Lung microvascular endothelial cell (primary cell): Measurements from ENCODE around the gene ALKBH4. TPM values are rescaled to one million over a fixed set of nuclear protein-coding genes. Genes with fewer than 3 reads are reported as not detected.

Experiments
- total RNA-seq: library from RNA; depleted of rRNA; stranded (reverse); fragments of >200 nt; gene quantifications from 2 replicates; pipeline ENCODE4 v1.2.1, GENCODE V29; 2014

ALKBH4 gene
- total RNA-seq, 1 donor from 2014 or later = 10.5 TPM

Other genes with a start within 250 kb of the ALKBH4 start
- gene SH2B2, start 178.0 kb downstream of the ALKBH4 start, total RNA-seq = 0.44 and 0.60 TPM in 2 replicates
- gene SPDYE6, start 108.4 kb downstream of the ALKBH4 start, total RNA-seq = not detected in 2 replicates
- gene PRKRIP1, start 68.5 kb downstream of the ALKBH4 start, total RNA-seq = 8.1 and 10.3 TPM in 2 replicates
- gene ORAI2, start 31.3 kb downstream of the ALKBH4 start, total RNA-seq = 45.3 and 57.7 TPM in 2 replicates
- gene LRWD1, start 121 bp upstream of the ALKBH4 start, total RNA-seq = 13.5 and 17.7 TPM in 2 replicates
- gene POLR2J, start 14.1 kb upstream of the ALKBH4 start, total RNA-seq = 26.8 and 32.5 TPM in 2 replicates
- 1.4 and 1.7 TPM in 2 replicates for gene RASA4B, start 52.9 kb upstream of the ALKBH4 start, total RNA-seq
- 0.22 and 2.6 TPM in 2 replicates for gene UPK3BL2, start 78.8 kb upstream of the ALKBH4 start, total RNA-seq
- not detected in 2 replicates for gene SPDYE2, start 86.4 kb upstream of the ALKBH4 start, total RNA-seq
- gene POLR2J3, start 107.7 kb upstream of the ALKBH4 start, total RNA-seq = 13.3 and 26.8 TPM in 2 replicates
- 3.1 and 3.8 TPM in 2 replicates for gene RASA4, start 151.9 kb upstream of the ALKBH4 start, total RNA-seq
- gene UPK3BL1, start 177.9 kb upstream of the ALKBH4 start, total RNA-seq = 2.4 and 6.9 TPM in 2 replicates
- not detected in 2 replicates for gene SPDYE2B, start 185.5 kb upstream of the ALKBH4 start, total RNA-seq
- 0.65 and 2.4 TPM in 2 replicates for gene POLR2J2, start 206.8 kb upstream of the ALKBH4 start, total RNA-seq